Lung (tissue), 12 donors: ENCODE results near the gene PDE8A. TPM values are rescaled to one million over a fixed set of nuclear protein-coding genes. Genes with fewer than 3 reads are reported as not detected.
"Not testable (repeated sequence)": the region's sequence is repeated elsewhere in the genome, so short reads cannot be mapped to it uniquely, and the experiment has no call there.

Source experiments
- ATAC-seq: fragments of 200-7000 bp; cut with Tn5 transposase; one replicate; pipeline ENCODE4 v1.9.1; 2020; ENCODE audit warnings: moderate number of reproducible peaks; ENCODE audit not compliant: insufficient read depth, low FRiP score
- DNase-seq, 3 donors: peaks; one replicate each; pipeline ENCODE4 v3.0.0-alpha.2; 2013 to 2017
- H3K27ac ChIP-seq, 2 donors: one replicate each; pipeline ENCODE4 v1.5.1; 2013; ENCODE audit warnings: mild to moderate bottlenecking in 2 of 2, moderate library complexity in 2 of 2, control low read depth in 1 of 2, inconsistent platforms in 1 of 2, low read depth in 1 of 2, low read length in 1 of 2
- H3K27me3 ChIP-seq, 3 donors: one replicate each; pipeline ENCODE4 v1.5.1; 2013; ENCODE audit warnings: low read length in 2 of 3; ENCODE audit not compliant: control insufficient read depth in 3 of 3, insufficient read depth in 3 of 3
- H3K36me3 ChIP-seq, 4 donors: one replicate each; pipeline ENCODE4 v1.5.1; 2013; ENCODE audit warnings: low read length in 4 of 4, mild to moderate bottlenecking in 1 of 4, moderate library complexity in 1 of 4; ENCODE audit not compliant: control insufficient read depth in 4 of 4, insufficient read depth in 4 of 4
- H3K4me1 ChIP-seq, 5 donors: one replicate each; pipeline ENCODE4 v1.5.1; 2013; ENCODE audit warnings: low read length in 5 of 5, mild to moderate bottlenecking in 2 of 5, moderate library complexity in 1 of 5; ENCODE audit not compliant: control insufficient read depth in 5 of 5, insufficient read depth in 5 of 5
- H3K4me3 ChIP-seq: one replicate; pipeline ENCODE4 v1.5.1; 2013; ENCODE audit warnings: mild to moderate bottlenecking, control low read depth, moderate library complexity
- H3K9ac ChIP-seq, 2 donors: one replicate each; pipeline ENCODE4 v1.5.1; 2013; ENCODE audit warnings: low read length in 2 of 2, control low read depth in 1 of 2; ENCODE audit not compliant: insufficient read depth in 1 of 2
- H3K9me3 ChIP-seq, 4 donors: one replicate each; pipeline ENCODE4 v1.5.1; 2013; ENCODE audit warnings: low read length in 3 of 4, mild to moderate bottlenecking in 1 of 4, moderate library complexity in 1 of 4; ENCODE audit not compliant: control insufficient read depth in 4 of 4, insufficient read depth in 3 of 4
- WGBS, 2 donors: extraction: QIAGEN DNeasy Blood & Tissue Kit; methylation state at CpG; one replicate each; pipeline ENCODE4 v1.1.7; 2013; 5-methylcytosine and 5-hydroxymethylcytosine counted together
- polyA plus RNA-seq, 2 donors: library from polyadenylated mRNA; stranded (reverse); fragments of 200-250 nt; gene quantifications; one replicate each; pipeline ENCODE4 v1.2.1, GENCODE V29; 2013
- total RNA-seq, 2 donors: library from RNA; depleted of rRNA in 1 of 2; stranded (reverse); fragments of >200 nt in 1 of 2; gene quantifications; one replicate each; pipeline ENCODE4 v1.2.1, GENCODE V29; 2014 to 2021
- TF ChIP-seq, protein P1 (sequence below): IDR thresholded peaks from 2 replicates; pipeline ENCODE4 v1.5.1; 2012; ENCODE audit warnings: mild to moderate bottlenecking; ENCODE audit errors: control extremely low read depth, extremely low read depth
- donor health status: control.
- donor health status: control.
- donor health status: Bipolar disorder and iron deficiency.
- donor health status: healthy.
- donor health status: DM: yes; HTN: yes; CAD: no.

Gene PDE8A
- total and polyA plus RNA-seq, 4 donors: 13.7 to 87.7 (median 33.5) TPM

DNA sequence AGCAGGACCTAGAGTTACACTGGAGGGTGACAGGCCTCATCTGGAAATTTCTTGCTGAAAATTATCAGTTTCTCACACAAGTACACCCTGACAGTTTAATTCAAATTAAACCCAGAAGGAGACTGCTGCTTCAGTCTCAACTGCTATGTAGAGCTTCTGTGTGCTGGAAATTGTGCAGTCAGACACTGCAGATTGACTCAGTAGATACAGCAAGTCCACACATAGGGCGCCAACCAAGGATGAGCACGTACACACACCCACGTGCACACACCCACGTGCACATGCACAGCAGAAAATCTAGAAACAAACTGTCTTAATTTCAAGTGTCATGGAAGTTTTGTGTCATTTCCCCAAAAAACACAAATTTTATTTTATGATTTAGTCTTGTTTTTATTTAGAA is 192.9 kb downstream of the PDE8A start:
- WGBS, 2 donors: 95 to 96% methylated on average over 4 of the region's 4 CpGs
- no peaks in the 10 kb centered on the region for H3K4me1 ChIP-seq
- no peak overlapping the region for H3K9ac ChIP-seq
- ATAC-seq: no peak
- no peak overlapping the region for H3K27ac ChIP-seq
- H3K4me3 ChIP-seq: no peak overlapping the region
- no peaks in the 10 kb centered on the region for H3K36me3 ChIP-seq
- TF ChIP-seq, protein P1, sequence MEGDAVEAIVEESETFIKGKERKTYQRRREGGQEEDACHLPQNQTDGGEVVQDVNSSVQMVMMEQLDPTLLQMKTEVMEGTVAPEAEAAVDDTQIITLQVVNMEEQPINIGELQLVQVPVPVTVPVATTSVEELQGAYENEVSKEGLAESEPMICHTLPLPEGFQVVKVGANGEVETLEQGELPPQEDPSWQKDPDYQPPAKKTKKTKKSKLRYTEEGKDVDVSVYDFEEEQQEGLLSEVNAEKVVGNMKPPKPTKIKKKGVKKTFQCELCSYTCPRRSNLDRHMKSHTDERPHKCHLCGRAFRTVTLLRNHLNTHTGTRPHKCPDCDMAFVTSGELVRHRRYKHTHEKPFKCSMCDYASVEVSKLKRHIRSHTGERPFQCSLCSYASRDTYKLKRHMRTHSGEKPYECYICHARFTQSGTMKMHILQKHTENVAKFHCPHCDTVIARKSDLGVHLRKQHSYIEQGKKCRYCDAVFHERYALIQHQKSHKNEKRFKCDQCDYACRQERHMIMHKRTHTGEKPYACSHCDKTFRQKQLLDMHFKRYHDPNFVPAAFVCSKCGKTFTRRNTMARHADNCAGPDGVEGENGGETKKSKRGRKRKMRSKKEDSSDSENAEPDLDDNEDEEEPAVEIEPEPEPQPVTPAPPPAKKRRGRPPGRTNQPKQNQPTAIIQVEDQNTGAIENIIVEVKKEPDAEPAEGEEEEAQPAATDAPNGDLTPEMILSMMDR: no peak
- peaks cover 0 to 16% (median 0%) of the 10 kb centered on the region in 4 donors for H3K9me3 ChIP-seq
- H3K27me3 ChIP-seq: no peaks in the 10 kb centered on the region
- no peak for DNase-seq

DNA sequence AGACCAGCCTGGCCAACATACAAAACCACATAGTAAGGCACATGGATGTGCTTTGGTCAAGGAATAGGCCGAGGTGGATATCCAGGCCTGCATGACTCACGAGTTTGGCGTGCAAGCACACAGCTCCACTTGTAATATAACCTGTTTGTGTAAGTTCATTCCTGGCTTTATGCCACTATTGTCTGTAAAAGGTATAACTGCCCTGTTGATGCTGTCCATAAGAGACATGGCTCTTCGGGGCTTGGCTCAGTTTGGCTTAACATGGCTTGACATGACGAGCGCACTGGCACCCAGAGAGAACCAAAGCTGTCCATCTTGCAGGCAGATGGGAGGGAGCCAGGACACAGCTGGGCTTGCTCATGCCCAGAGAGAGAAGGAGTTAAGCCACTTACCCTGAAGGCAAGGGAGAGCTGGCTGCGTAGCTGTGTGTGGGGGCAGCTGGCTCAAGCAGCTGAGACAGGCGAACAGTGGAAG is 195.4 kb downstream of the PDE8A start:
- DNase-seq: peak in 2 of 3 donors; percentile 14 to 15
- peak; percentile 56 for ATAC-seq
- not testable (repeated sequence) for H3K36me3 ChIP-seq, H3K9ac ChIP-seq, H3K4me1 ChIP-seq, H3K9me3 ChIP-seq, H3K4me3 ChIP-seq, H3K27me3 ChIP-seq
- peak overlapping the region in 1 of 2 donors; percentile 31 for H3K27ac ChIP-seq
- 72 to 81% methylated on average over 8 of the region's 8 CpGs for WGBS, 2 donors

DNA sequence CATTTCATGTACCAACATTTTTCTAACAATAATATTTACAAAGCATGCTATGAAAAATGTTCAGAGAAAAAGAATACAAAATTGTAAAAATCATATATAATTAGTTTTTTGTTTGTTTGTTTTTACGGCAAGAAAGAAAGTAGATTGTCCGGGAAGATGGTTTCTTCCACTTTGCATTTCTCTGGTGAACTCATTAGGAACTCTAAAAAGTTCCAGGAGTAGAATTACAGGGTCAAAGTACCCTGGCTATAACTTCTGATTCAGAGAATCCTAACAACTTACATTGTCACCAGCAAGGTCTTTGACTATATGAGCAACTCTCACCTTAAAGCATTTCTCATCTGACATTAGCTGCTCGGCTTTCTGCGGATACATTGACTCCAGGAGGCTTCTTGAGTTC is 196.7 kb downstream of the PDE8A start:
- Histone ChIP-seq H3K9me3 (no peaks in the 10 kb centered on the region), H3K4me1 (no peaks in the 10 kb centered on the region), H3K27ac (no peak overlapping the region), H3K4me3 (no peak overlapping the region), H3K27me3 (no peaks in the 10 kb centered on the region), H3K9ac (no peak overlapping the region), H3K36me3 (no peaks in the 10 kb centered on the region)
- no peak for ATAC-seq
- TF ChIP-seq, protein P1: no peak
- no peak for DNase-seq
- 97 to 99% methylated on average over 4 of the region's 4 CpGs for WGBS, 2 donors

DNA sequence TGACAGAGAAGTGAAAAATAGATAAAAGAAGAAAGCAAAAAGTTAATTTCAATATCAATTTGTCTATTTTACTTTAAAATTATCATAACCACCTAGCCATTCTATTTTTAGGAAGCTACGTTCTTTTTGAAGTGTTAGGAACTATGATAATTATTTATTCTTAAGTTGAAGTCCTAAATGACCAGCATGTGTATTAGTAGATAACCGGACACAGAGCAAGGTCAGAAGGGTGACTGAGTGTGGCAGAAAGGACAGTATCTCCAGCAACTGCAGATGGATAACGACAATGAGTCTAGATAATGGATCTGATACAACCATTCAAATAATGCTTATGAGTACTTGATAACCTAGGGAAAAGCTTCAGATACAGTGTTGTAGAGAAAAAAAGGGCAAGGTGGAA is 198.0 kb downstream of the PDE8A start:
- H3K27me3 ChIP-seq: no peaks in the 10 kb centered on the region
- ATAC-seq (no peak), DNase-seq (no peak)
- H3K4me3 ChIP-seq: no peak overlapping the region
- H3K9me3 ChIP-seq: no peaks in the 10 kb centered on the region
- no peaks in the 10 kb centered on the region for H3K4me1 ChIP-seq
- no peak overlapping the region for H3K9ac ChIP-seq
- 67% methylated on average over 3 of the region's 3 CpGs for WGBS, 2 donors
- TF ChIP-seq, protein P1: no peak
- no peaks in the 10 kb centered on the region for H3K36me3 ChIP-seq
- H3K27ac ChIP-seq: no peak overlapping the region

DNA sequence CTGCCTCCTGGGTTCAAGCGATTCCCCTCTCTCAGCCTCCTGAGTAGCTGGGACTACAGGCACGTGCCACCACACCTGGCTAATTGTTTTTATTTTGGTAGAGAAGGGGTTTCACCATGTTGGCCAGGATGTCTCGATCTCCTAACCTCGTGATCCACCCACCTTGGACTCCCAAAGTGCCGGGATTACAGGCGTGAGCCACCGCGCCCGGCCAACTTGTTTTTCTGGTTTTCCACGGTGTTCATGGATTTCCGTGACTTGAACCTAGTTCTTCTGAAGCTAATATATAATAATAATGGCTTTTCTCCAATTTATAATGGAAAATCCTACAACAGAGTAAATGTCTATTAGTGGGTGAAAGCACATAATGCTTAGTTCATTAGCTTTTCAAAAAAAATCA is 203.7 kb downstream of the PDE8A start:
- not testable (repeated sequence) for ATAC-seq, H3K9me3 ChIP-seq, H3K27ac ChIP-seq, H3K36me3 ChIP-seq, H3K4me3 ChIP-seq, H3K9ac ChIP-seq, DNase-seq, H3K27me3 ChIP-seq, H3K4me1 ChIP-seq
- 88% methylated on average over 11 of the region's 11 CpGs for WGBS, 2 donors

DNA sequence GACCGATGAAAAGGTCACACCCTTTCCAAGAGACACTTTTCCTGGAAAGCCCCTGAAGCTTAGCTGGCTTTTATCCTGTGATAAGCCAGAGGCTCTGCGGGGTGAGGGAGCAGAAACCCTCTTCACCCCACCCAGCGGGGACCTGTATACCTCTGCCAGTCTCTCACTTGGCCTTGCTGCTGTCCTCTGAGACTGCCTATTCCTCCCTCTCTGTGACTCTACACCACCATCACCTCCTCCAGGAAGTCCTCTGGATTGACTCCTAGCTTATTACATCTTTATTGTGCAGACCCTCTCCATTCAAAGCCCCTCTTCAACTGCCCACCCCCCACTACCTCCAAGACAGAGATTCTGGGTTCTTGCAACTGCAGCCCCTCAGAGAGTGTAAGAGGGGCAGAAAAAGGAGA is 206.5 kb downstream of the PDE8A start:
- not testable (repeated sequence) for DNase-seq, H3K27me3 ChIP-seq, H3K9me3 ChIP-seq, ATAC-seq, H3K27ac ChIP-seq, H3K36me3 ChIP-seq, H3K9ac ChIP-seq, H3K4me3 ChIP-seq, H3K4me1 ChIP-seq
- WGBS, 2 donors: 91 to 97% methylated on average over 3 of the region's 3 CpGs
